ENCODE results near the gene ROBO2.

The ROBO2 gene

DNA sequence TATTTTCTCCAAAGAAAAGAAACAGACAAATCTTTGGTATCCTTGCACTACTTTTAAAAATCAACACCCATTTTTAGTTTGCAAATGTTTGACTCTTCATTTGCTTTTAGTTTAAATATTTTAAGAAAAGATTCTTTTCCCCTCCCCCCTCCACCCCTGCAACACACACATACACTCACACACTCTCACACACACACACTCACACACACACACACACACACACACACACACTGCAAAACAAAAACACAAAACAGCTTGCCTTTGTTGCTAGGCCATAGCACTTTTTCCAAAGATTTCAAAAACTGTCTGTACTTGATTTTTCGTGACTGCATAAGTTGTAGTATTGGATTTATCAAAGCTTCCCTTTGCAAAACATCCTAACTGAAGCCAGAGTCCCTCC, 26.9 kb downstream of the ROBO2 start:
- TF ChIP-seq CTCF (conservative IDR thresholded peaks at IDR 0.05; ENCODE audit: low read depth, low read length): no peak
- no peak for DNase-seq (ENCODE audit: low read depth)
- no peak overlapping the region for H3K4me3 ChIP-seq (ENCODE audit: low read length)

GRCh38 chr3:77068808-77069207, 28.9 kb downstream of the ROBO2 start:
- H3K4me3 ChIP-seq (ENCODE audit: low read length): no peak overlapping the region
- TF ChIP-seq CTCF (conservative IDR thresholded peaks at IDR 0.05; ENCODE audit: low read depth, low read length): no peak
- no peak for DNase-seq (ENCODE audit: low read depth)

DNA sequence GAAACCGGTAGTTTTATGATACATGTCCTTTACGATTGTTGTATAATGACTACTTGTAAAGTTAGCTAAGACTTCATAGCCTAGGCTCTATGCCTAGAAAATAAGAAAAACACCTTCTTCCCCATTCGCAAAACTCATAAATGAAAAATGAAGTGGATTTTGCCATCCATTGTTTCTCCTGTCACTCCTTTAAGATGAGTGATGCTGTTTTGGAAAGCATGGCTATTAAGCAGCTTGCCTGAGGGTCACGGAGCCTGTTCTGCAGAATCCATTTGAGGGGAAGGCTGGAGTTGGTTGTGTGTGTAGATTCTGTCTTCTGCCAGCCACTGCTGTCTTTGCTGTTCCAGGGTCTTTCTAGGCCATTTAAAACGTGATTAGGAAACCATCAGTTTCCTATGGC, 31.5 kb downstream of the ROBO2 start:
- H3K4me3 ChIP-seq (ENCODE audit: low read length): no peak overlapping the region
- TF ChIP-seq CTCF (conservative IDR thresholded peaks at IDR 0.05; ENCODE audit: low read depth, low read length): no peak
- no peak for DNase-seq (ENCODE audit: low read depth)

GRCh38 chr3:77071809-77072208, 31.9 kb downstream of the ROBO2 start:
- H3K4me3 ChIP-seq (ENCODE audit: low read length): no peak overlapping the region
- TF ChIP-seq CTCF (conservative IDR thresholded peaks at IDR 0.05; ENCODE audit: low read depth, low read length): no peak
- no peak for DNase-seq (ENCODE audit: low read depth)

- TF ChIP-seq CTCF (conservative IDR thresholded peaks at IDR 0.05; ENCODE audit: low read depth, low read length): no peak
- no peak for DNase-seq (ENCODE audit: low read depth)
- H3K4me3 ChIP-seq (ENCODE audit: low read length): no peak overlapping the region
These were observed 32.3 kb downstream of the ROBO2 start for GRCh38 chr3:77072232-77072631.

GRCh38 chr3:77078279-77078678, 38.4 kb downstream of the ROBO2 start:
- DNase-seq (ENCODE audit: low read depth): no peak
- no peak for TF ChIP-seq CTCF (conservative IDR thresholded peaks at IDR 0.05; ENCODE audit: low read depth, low read length)
- no peak overlapping the region for H3K4me3 ChIP-seq (ENCODE audit: low read length)

- no peak for TF ChIP-seq CTCF (conservative IDR thresholded peaks at IDR 0.05; ENCODE audit: low read depth, low read length)
- no peak overlapping the region for H3K4me3 ChIP-seq (ENCODE audit: low read length)
- DNase-seq (ENCODE audit: low read depth): no peak
These were observed 40.2 kb downstream of the ROBO2 start for GRCh38 chr3:77079988-77080610.
